Glomerular endothelial cell (primary cell): ENCODE measurements around the gene VPREB3. TPM values are rescaled to one million over a fixed set of nuclear protein-coding genes. Genes with fewer than 3 reads are reported as not detected.

Experiments used
- DNase-seq: peaks from one replicate; pipeline ENCODE4 v3.0.0-alpha.2; 2011; ENCODE audit warnings: low read depth, low spot score; ENCODE audit errors: extremely low read depth
- total RNA-seq: library from RNA; depleted of rRNA; stranded (reverse); fragments of >200 nt; gene quantifications from 2 replicates; pipeline ENCODE4 v1.2.3, GENCODE V29; 2015

Gene VPREB3
- total RNA-seq, 1 donor from 2014 or later: not detected

DNA sequence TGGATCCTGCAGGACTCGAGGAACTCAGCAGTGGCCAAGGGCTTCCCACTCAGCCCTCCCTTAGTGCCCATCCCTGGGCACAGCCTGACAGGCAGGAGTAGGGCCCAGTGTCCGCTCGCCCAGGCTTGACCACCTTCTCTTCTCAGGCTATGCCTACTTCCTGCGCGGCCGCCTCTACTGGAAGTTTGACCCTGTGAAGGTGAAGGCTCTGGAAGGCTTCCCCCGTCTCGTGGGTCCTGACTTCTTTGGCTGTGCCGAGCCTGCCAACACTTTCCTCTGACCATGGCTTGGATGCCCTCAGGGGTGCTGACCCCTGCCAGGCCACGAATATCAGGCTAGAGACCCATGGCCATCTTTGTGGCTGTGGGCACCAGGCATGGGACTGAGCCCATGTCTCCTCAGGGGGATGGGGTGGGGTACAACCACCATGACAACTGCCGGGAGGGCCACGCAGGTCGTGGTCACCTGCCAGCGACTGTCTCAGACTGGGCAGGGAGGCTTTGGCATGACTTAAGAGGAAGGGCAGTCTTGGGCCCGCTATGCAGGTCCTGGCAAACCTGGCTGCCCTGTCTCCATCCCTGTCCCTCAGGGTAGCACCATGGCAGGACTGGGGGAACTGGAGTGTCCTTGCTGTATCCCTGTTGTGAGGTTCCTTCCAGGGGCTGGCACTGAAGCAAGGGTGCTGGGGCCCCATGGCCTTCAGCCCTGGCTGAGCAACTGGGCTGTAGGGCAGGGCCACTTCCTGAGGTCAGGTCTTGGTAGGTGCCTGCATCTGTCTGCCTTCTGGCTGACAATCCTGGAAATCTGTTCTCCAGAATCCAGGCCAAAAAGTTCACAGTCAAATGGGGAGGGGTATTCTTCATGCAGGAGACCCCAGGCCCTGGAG is 29.3 kb upstream of the VPREB3 start:
- DNase-seq: no peak

GRCh38 chr22:23782703-23783102 is 28.5 kb upstream of the VPREB3 start:
- DNase-seq: no peak

GRCh38 chr22:23782252-23782651 is 28.0 kb upstream of the VPREB3 start:
- no peak for DNase-seq

DNA sequence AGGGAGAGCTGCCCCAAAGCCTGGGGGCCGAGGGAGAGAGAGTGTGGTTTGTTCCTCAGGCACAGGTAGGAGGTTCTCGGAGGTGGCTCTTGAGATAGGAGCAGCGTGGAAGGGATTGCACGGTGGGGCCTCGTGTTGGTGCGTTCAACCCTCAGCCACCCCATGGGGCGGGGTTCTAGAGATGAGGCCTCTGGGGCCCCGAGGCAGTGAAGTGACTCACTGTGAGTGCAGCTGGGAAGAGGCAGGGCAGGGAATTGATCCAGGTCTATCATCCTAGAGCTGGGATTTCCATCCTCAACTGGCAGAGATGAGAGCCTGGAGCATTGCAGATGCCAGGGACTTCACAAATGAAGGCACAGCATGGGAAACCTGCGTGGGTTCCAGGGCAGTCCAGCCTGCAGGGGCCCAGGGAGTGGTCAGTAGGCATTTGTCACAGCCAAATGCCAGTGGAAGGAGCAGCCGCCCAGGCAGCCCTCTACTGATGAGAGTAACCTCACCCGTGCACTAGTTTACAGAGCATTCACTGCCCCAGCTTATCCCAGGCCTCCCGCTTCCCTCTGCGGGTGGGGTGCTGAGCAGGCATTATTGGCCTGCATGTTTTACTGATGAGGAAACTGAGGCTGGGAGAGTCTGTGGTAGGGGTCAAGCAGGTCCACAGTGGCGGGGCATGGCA is 27.4 kb upstream of the VPREB3 start:
- DNase-seq: no peak

DNA sequence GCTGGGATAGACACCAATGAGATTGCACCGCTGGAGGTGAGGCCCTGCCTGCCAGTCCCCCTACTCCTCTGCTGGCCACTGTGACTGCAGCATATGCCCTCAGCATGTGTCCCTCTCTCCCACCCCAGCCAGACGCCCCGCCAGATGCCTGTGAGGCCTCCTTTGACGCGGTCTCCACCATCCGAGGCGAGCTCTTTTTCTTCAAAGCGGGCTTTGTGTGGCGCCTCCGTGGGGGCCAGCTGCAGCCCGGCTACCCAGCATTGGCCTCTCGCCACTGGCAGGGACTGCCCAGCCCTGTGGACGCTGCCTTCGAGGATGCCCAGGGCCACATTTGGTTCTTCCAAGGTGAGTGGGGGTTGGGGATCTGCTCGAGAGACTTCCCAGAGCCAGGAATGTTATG is 26.8 kb upstream of the VPREB3 start:
- no peak for DNase-seq

- DNase-seq: no peak
Measured at GRCh38 chr22:23780146-23780748, 26.0 kb upstream of the VPREB3 start.

DNA sequence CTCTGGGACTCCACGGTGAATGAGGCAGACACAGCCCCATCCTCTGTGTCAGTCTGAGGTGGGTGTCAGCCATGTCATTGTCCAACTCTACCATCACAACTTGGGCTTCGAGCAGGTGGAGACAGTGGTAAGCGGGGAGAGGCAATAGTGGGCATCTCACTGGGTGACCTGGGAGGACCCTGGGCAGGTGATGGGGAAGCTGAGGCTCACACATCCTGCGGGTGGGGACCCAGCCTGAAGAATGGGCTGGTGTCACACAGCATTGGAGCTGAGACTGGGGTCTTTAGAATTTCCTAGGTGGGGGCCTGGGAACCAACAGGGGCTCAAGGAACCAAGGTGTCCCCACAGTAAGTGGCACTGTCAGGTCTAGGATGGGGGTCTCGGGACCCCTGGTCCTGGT is 25.5 kb upstream of the VPREB3 start:
- no peak for DNase-seq

DNA sequence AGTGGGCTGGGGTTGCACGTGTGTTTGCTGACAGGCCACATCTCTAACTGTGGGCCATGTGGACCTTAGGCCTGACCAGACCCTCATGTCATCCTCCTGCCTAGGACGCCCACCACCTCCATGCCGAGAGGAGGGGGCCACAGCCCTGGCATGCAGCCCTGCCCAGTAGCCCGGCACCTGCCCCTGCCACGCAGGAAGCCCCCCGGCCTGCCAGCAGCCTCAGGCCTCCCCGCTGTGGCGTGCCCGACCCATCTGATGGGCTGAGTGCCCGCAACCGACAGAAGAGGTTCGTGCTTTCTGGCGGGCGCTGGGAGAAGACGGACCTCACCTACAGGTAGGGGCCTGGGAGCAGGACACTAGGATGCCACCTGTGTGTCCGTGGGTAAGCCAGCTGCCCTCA is 24.9 kb upstream of the VPREB3 start:
- DNase-seq: no peak

- no peak for DNase-seq
Measured at GRCh38 chr22:23778577-23778900, 24.3 kb upstream of the VPREB3 start.

- no peak for DNase-seq
Measured at GRCh38 chr22:23777776-23778576, 23.8 kb upstream of the VPREB3 start.

DNA sequence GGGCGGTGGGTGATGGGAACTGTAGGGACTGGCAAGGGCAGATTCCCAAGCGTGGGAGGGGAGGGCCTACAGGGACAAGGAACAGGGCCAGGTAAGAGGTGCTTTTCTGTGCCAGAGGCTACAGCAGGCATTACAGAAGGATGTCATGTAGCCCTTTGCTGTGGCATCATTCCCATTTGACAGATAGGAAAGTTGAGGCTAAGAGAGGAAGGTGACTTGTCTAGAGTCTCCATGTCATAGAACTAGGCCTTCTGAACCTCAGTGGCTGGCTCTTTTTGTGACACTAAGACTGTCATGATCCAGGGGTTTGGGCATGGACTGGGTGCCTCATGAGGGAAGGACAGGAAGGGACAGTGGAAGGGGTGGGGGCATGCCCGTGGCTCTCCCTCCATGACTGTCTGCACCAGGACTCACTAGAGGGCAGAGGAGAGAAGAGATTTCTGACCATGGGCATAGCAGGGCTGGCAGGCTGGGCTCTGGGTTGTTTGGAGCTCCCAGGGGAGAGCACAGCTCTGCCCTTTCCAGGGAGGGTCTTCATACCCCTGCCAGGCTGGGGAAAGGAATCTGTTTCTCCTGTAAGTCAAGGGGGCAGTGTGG is 21.7 kb upstream of the VPREB3 start:
- no peak for DNase-seq

GRCh38 chr22:23774922-23775436 is 20.8 kb upstream of the VPREB3 start:
- no peak for DNase-seq

DNA sequence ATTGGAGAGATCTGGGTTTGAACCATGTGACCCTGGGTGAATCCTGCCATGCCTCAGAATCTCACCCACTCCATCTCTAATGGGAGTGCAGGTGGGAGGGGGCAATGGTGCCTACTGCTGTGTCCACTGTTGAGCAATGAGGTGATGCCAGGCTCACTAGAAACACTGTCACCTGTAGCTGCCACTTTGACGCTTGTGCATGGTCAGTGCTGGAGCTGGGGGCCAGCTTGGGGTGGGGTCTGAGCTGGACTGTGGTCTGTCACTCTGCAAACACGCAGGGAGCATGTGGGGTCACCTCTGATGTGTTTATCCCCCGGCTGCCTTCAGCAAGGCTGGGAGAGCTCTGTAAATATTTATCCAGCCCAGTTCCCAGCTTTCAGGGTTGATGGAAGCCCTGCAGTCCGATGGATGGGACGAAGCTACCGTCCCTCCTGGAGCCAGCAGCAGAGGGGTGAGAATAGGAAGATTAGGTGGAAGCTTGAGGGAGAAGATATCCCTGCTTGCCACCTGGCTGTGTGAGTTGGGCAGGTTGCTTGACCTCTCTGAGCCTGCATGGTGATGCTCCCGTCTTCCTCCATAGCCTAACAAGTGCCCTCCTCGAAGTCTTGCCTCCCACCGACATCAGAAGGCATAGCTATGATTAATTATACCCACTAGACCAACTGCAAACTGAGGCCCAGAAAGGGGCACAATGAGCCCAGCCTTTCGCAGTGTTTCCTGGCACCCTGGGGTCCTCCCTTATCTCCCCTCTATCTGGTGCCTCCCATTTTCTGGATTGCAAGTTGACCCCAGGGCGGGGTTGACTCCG is 20.1 kb upstream of the VPREB3 start:
- DNase-seq: no peak

GRCh38 chr22:23773483-23774113 is 19.4 kb upstream of the VPREB3 start:
- no peak for DNase-seq

GRCh38 chr22:23772649-23773473 is 18.6 kb upstream of the VPREB3 start, which contains the start of gene MMP11:
MMP11 (plus strand) TSS chr22:23772849; CDS start chr22:23772871, 22 bp downstream.
- no peak for DNase-seq

DNA sequence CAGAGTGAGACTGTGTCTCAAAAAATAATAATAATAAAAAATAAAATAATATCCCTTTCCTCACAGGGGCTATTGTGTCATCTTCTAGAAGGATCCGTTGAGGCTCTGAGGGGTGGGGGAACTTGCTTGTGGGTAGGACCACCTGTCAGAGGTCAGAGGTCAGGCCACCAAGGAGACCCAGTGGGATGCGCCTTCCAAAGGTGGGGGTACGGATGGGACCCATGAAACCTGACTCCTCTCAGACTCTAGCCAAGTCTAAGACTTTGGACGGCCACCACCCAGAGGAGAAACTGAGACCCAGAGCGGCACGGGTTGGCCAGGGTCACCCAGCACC is 18.1 kb upstream of the VPREB3 start:
- DNase-seq: no peak

GRCh38 chr22:23769321-23769965 is 15.2 kb upstream of the VPREB3 start:
- no peak for DNase-seq
